HCT116 (cell line): ENCODE measurements around the gene INAFM1.

Experiments used
- CBX3 ChIP-seq: IDR thresholded peaks from 2 replicates; pipeline ENCODE4 v1.6.1; 2012; ENCODE audit warnings: low read depth
- POLR2A ChIP-seq: IDR thresholded peaks from 2 replicates; pipeline ENCODE4 v1.7.0; 2011; ENCODE audit warnings: borderline replicate concordance; ENCODE audit not compliant: insufficient read depth, insufficient read length; ENCODE audit errors: extremely low read depth
- POLR2AphosphoS5 ChIP-seq: IDR thresholded peaks from 2 replicates; pipeline ENCODE4 v1.6.1; 2011; ENCODE audit warnings: mild to moderate bottlenecking, low read depth, low read length, moderate library complexity
- SRF ChIP-seq: IDR thresholded peaks from 2 replicates; pipeline ENCODE4 v1.6.1; 2012; ENCODE audit warnings: low read depth
- ZFX ChIP-seq: fragments of 450-650 bp; IDR thresholded peaks from 2 replicates; pipeline ENCODE4 v1.6.1; 2017
- TF ChIP-seq, protein P1 (sequence below): IDR thresholded peaks from 2 replicates; pipeline ENCODE4 v1.6.1; 2012; ENCODE audit warnings: low read depth
- TF ChIP-seq, protein P2 (sequence below), 3 experiments: fragments of 200-600 bp in 1 of 3; sonication (generic) in 1 of 3; IDR thresholded peaks in 2 of 3; conservative IDR thresholded peaks in 1 of 3; 2 replicates each; pipeline ENCODE4 v1.5.1; 2012 to 2017; ENCODE audit warnings: low read depth in 2 of 3, low read length in 2 of 3, antibody characterized with exemption in 1 of 3, borderline replicate concordance in 1 of 3, control low read depth in 1 of 3, mild to moderate bottlenecking in 1 of 3, mixed read lengths in 1 of 3, mixed run types in 1 of 3, moderate library complexity in 1 of 3; ENCODE audit not compliant: insufficient read depth in 1 of 3
- TF ChIP-seq, protein P3 (sequence below): IDR thresholded peaks from 2 replicates; pipeline ENCODE4 v1.6.1; 2011; ENCODE audit warnings: mild to moderate bottlenecking, low read length, moderate library complexity; ENCODE audit not compliant: insufficient replicate concordance; ENCODE audit errors: extremely low read depth
- TF ChIP-seq, protein P4 (sequence below): IDR thresholded peaks from 2 replicates; pipeline ENCODE4 v1.6.1; 2012

DNA sequence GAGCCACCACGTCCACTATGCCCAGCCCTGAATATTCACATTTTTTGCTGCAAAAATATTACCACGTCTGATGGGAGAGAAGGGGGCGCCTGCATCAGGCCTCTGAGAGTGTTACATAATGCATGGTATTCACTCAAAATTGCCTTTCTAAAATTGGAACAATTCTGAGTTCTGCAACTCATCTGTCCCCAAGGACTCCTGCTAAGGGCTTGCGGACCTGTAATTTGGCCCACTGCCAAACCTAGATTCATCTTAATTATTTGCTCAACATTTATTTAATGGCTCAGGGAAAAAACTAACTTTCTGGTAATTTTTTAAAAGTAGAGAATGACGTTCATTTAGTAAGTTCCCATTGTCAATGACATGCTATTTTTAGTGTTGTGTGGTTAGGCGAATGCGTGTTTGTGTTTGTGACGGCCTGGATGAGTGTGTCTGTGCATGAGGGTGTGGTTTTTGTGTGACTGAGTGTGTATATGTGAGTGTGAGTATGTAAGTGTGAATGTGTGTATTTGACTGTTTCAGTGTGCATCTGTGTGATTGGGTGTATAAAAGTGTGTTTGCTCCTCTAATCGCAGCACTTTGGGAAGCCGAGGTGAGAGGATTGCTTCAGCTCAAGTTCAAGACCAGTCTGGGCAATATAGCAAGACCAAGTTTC lies 8.8 kb downstream of the INAFM1 start:
- TF ChIP-seq, protein P1, sequence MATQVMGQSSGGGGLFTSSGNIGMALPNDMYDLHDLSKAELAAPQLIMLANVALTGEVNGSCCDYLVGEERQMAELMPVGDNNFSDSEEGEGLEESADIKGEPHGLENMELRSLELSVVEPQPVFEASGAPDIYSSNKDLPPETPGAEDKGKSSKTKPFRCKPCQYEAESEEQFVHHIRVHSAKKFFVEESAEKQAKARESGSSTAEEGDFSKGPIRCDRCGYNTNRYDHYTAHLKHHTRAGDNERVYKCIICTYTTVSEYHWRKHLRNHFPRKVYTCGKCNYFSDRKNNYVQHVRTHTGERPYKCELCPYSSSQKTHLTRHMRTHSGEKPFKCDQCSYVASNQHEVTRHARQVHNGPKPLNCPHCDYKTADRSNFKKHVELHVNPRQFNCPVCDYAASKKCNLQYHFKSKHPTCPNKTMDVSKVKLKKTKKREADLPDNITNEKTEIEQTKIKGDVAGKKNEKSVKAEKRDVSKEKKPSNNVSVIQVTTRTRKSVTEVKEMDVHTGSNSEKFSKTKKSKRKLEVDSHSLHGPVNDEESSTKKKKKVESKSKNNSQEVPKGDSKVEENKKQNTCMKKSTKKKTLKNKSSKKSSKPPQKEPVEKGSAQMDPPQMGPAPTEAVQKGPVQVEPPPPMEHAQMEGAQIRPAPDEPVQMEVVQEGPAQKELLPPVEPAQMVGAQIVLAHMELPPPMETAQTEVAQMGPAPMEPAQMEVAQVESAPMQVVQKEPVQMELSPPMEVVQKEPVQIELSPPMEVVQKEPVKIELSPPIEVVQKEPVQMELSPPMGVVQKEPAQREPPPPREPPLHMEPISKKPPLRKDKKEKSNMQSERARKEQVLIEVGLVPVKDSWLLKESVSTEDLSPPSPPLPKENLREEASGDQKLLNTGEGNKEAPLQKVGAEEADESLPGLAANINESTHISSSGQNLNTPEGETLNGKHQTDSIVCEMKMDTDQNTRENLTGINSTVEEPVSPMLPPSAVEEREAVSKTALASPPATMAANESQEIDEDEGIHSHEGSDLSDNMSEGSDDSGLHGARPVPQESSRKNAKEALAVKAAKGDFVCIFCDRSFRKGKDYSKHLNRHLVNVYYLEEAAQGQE, result no peak
- TF ChIP-seq POLR2AphosphoS5, result no peak
- no peak for TF ChIP-seq ZFX
- TF ChIP-seq, protein P2, sequence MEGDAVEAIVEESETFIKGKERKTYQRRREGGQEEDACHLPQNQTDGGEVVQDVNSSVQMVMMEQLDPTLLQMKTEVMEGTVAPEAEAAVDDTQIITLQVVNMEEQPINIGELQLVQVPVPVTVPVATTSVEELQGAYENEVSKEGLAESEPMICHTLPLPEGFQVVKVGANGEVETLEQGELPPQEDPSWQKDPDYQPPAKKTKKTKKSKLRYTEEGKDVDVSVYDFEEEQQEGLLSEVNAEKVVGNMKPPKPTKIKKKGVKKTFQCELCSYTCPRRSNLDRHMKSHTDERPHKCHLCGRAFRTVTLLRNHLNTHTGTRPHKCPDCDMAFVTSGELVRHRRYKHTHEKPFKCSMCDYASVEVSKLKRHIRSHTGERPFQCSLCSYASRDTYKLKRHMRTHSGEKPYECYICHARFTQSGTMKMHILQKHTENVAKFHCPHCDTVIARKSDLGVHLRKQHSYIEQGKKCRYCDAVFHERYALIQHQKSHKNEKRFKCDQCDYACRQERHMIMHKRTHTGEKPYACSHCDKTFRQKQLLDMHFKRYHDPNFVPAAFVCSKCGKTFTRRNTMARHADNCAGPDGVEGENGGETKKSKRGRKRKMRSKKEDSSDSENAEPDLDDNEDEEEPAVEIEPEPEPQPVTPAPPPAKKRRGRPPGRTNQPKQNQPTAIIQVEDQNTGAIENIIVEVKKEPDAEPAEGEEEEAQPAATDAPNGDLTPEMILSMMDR (IDR thresholded peaks at IDR 0.05 in 2 of 3, conservative IDR thresholded peaks at IDR 0.05 in 1 of 3; ENCODE audit: borderline replicate concordance in 1 of 3, insufficient read depth in 1 of 3, low read depth in 2 of 3, low read length in 2 of 3), result no peak
- TF ChIP-seq, protein P3, sequence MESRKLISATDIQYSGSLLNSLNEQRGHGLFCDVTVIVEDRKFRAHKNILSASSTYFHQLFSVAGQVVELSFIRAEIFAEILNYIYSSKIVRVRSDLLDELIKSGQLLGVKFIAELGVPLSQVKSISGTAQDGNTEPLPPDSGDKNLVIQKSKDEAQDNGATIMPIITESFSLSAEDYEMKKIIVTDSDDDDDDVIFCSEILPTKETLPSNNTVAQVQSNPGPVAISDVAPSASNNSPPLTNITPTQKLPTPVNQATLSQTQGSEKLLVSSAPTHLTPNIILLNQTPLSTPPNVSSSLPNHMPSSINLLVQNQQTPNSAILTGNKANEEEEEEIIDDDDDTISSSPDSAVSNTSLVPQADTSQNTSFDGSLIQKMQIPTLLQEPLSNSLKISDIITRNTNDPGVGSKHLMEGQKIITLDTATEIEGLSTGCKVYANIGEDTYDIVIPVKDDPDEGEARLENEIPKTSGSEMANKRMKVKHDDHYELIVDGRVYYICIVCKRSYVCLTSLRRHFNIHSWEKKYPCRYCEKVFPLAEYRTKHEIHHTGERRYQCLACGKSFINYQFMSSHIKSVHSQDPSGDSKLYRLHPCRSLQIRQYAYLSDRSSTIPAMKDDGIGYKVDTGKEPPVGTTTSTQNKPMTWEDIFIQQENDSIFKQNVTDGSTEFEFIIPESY, result no peak
- no peak for TF ChIP-seq POLR2A
- TF ChIP-seq, protein P4, sequence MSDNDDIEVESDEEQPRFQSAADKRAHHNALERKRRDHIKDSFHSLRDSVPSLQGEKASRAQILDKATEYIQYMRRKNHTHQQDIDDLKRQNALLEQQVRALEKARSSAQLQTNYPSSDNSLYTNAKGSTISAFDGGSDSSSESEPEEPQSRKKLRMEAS, result no peak
- TF ChIP-seq CBX3, result no peak
- TF ChIP-seq SRF, result no peak
